ENCODE results near the gene TMEM252. TPM values are rescaled to one million over a fixed set of nuclear protein-coding genes. Genes with fewer than 3 reads are reported as not detected.

The TMEM252 gene
- total and polyA plus RNA-seq, 4 donors, result not detected

DNA sequence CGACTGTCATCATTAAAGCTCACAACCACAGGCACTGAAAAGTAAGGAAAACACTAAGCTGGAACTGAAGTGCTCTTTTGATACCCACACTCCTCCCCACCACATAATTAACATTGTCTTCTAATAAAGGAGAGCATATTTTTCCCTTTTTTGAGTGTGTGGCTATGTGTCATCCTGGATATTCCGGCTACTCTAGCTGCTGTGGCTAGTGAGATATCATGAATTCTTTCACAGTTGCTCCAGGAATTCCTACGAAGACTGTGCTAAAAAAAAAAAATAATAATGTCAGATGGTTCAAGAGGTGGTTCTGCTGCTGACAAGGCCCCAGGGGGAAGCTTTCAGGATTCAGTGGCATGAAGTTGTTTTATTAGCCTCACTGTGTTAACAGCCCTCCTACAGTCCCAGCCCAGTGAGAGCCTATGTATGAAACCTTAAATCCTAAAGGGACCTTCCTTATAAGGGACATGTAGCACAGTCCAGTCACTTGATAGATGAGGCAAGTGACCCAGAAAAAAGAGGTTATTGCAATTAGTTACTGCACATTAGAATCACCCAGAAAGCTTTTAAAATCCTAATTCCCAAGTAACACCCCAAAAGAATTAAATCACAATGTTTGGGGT lies 46.6 kb downstream of the TMEM252 start:
- peaks cover 0 to 26% (median 13%) of the 10 kb centered on the region in 5 donors for H3K4me1 ChIP-seq (ENCODE audit: control insufficient read depth in 5 of 5, insufficient read depth in 5 of 5, low read length in 5 of 5)
- no peak overlapping the region for H3K27ac ChIP-seq (ENCODE audit: low read depth in 1 of 2, low read length in 1 of 2)
- H3K4me3 ChIP-seq, result no peak overlapping the region
- no peaks in the 10 kb centered on the region for H3K9me3 ChIP-seq (ENCODE audit: control insufficient read depth in 4 of 4, insufficient read depth in 3 of 4, low read length in 3 of 4)
- H3K36me3 ChIP-seq (ENCODE audit: control insufficient read depth in 4 of 4, insufficient read depth in 4 of 4, low read length in 4 of 4), result peaks cover 0 to 11% (median 2%) of the 10 kb centered on the region in 4 donors
- TF ChIP-seq, protein P1, sequence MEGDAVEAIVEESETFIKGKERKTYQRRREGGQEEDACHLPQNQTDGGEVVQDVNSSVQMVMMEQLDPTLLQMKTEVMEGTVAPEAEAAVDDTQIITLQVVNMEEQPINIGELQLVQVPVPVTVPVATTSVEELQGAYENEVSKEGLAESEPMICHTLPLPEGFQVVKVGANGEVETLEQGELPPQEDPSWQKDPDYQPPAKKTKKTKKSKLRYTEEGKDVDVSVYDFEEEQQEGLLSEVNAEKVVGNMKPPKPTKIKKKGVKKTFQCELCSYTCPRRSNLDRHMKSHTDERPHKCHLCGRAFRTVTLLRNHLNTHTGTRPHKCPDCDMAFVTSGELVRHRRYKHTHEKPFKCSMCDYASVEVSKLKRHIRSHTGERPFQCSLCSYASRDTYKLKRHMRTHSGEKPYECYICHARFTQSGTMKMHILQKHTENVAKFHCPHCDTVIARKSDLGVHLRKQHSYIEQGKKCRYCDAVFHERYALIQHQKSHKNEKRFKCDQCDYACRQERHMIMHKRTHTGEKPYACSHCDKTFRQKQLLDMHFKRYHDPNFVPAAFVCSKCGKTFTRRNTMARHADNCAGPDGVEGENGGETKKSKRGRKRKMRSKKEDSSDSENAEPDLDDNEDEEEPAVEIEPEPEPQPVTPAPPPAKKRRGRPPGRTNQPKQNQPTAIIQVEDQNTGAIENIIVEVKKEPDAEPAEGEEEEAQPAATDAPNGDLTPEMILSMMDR (IDR thresholded peaks at IDR 0.05; ENCODE audit: control extremely low read depth, extremely low read depth), result no peak
- 77 to 85% methylated on average over 3 of the region's 3 CpGs for WGBS, 2 donors
- H3K9ac ChIP-seq (ENCODE audit: insufficient read depth in 1 of 2, low read length in 2 of 2), result no peak overlapping the region
- ATAC-seq (ENCODE audit: insufficient read depth, low FRiP score) (no peak), DNase-seq (no peak)
- no peaks in the 10 kb centered on the region for H3K27me3 ChIP-seq (ENCODE audit: control insufficient read depth in 3 of 3, insufficient read depth in 3 of 3, low read length in 2 of 3)

DNA sequence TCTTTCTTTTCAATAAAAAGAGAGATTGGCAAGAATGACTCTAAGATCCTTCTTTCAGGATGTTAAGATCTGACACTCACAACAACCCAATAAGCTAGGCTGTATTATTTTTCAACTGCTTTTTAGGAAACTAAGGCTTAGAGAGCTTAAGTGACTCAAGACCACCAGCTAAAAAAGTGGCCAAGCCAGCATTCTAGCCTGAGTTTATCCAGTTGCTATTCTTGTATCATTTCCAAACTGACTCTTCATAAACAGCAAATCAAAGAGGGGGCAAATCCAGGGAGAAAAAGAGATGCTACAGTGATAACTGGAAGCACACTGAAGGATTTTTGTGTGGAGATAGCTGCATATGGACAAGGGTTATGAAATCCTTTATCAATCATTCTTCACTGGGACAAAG lies 47.1 kb downstream of the TMEM252 start:
- Histone ChIP-seq H3K9me3 (ENCODE audit: control insufficient read depth in 4 of 4, insufficient read depth in 3 of 4, low read length in 3 of 4) (no peaks in the 10 kb centered on the region), H3K4me1 (ENCODE audit: control insufficient read depth in 5 of 5, insufficient read depth in 5 of 5, low read length in 5 of 5) (peaks cover 0 to 26% (median 13%) of the 10 kb centered on the region in 5 donors), H3K4me3 (no peak overlapping the region), H3K9ac (ENCODE audit: insufficient read depth in 1 of 2, low read length in 2 of 2) (no peak overlapping the region), H3K27ac (ENCODE audit: low read depth in 1 of 2, low read length in 1 of 2) (no peak overlapping the region), H3K27me3 (ENCODE audit: control insufficient read depth in 3 of 3, insufficient read depth in 3 of 3, low read length in 2 of 3) (no peaks in the 10 kb centered on the region), H3K36me3 (ENCODE audit: control insufficient read depth in 4 of 4, insufficient read depth in 4 of 4, low read length in 4 of 4) (peaks cover 0 to 10% (median 0%) of the 10 kb centered on the region in 4 donors)
- no peak for ATAC-seq (ENCODE audit: insufficient read depth, low FRiP score)
- TF ChIP-seq, protein P1 (IDR thresholded peaks at IDR 0.05; ENCODE audit: control extremely low read depth, extremely low read depth), result no peak
- DNase-seq, result peak in 1 of 3 donors; percentile 50

DNA sequence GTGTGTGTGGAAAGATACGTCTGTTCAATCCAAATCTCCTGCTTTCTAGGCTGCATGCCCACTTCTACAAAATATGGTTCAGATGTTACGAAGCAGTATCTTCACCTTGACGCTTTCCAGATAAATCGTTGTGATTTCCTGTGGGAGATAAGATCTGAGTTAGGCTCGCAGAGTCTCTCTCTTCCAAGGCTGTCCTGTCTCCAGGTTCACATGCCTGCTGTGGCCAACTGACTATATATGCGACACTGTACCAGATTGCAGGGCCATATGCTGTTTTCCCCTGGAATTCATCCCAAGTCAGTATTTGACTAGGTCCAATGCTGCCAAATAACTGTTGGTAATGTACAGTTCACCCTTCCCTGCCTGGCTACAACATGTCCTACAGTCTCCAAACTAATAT lies 47.9 kb downstream of the TMEM252 start:
- Histone ChIP-seq H3K4me1 (ENCODE audit: control insufficient read depth in 5 of 5, insufficient read depth in 5 of 5, low read length in 5 of 5) (peaks cover 0 to 33% (median 13%) of the 10 kb centered on the region in 5 donors), H3K9ac (ENCODE audit: insufficient read depth in 1 of 2, low read length in 2 of 2) (no peak overlapping the region), H3K27ac (ENCODE audit: low read depth in 1 of 2, low read length in 1 of 2) (no peak overlapping the region), H3K9me3 (ENCODE audit: control insufficient read depth in 4 of 4, insufficient read depth in 3 of 4, low read length in 3 of 4) (no peaks in the 10 kb centered on the region), H3K36me3 (ENCODE audit: control insufficient read depth in 4 of 4, insufficient read depth in 4 of 4, low read length in 4 of 4) (peaks cover 0 to 8% (median 0%) of the 10 kb centered on the region in 4 donors), H3K27me3 (ENCODE audit: control insufficient read depth in 3 of 3, insufficient read depth in 3 of 3, low read length in 2 of 3) (no peaks in the 10 kb centered on the region), H3K4me3 (no peak overlapping the region)
- TF ChIP-seq, protein P1 (IDR thresholded peaks at IDR 0.05; ENCODE audit: control extremely low read depth, extremely low read depth), result no peak
- WGBS, 2 donors, result 58 to 67% methylated on average over 6 of the region's 6 CpGs
- no peak for ATAC-seq (ENCODE audit: insufficient read depth, low FRiP score)
- peak; percentile 43 to 87 (median 83) for DNase-seq

DNA sequence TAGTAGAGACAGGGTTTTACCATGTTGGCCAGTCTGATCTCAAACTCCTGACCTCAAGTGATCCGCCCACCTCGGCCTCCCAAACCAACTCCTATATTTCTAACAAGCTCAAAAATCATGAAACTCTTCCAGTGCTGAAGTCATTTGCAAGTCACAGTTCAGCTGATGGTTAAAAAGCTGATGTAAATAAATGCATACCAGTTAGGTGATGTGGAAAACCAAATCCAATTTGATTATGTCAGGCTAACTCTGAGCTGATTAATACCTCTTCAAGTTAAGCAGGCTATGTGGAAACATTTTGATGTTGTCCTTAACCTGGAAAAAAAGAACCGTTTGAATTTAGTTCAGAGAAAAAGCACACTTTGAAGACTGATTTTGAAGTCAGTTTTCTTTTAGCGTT lies 51.0 kb downstream of the TMEM252 start:
- ATAC-seq (ENCODE audit: insufficient read depth, low FRiP score) (no peak), DNase-seq (no peak)
- H3K9ac ChIP-seq (ENCODE audit: insufficient read depth in 1 of 2, low read length in 2 of 2), result no peak overlapping the region
- TF ChIP-seq, protein P1 (IDR thresholded peaks at IDR 0.05; ENCODE audit: control extremely low read depth, extremely low read depth), result no peak
- whole genome bisulfite sequencing, 2 donors, result 86 to 88% methylated on average over 4 of the region's 4 CpGs
- peaks cover 0 to 6% (median 4%) of the 10 kb centered on the region in 4 donors for H3K9me3 ChIP-seq (ENCODE audit: control insufficient read depth in 4 of 4, insufficient read depth in 3 of 4, low read length in 3 of 4)
- no peak overlapping the region for H3K4me3 ChIP-seq
- peaks cover 0 to 33% (median 8%) of the 10 kb centered on the region in 5 donors for H3K4me1 ChIP-seq (ENCODE audit: control insufficient read depth in 5 of 5, insufficient read depth in 5 of 5, low read length in 5 of 5)
- peaks cover 0 to 24% (median 20%) of the 10 kb centered on the region in 4 donors for H3K36me3 ChIP-seq (ENCODE audit: control insufficient read depth in 4 of 4, insufficient read depth in 4 of 4, low read length in 4 of 4)
- H3K27ac ChIP-seq (ENCODE audit: low read depth in 1 of 2, low read length in 1 of 2), result no peak overlapping the region
- H3K27me3 ChIP-seq (ENCODE audit: control insufficient read depth in 3 of 3, insufficient read depth in 3 of 3, low read length in 2 of 3), result no peaks in the 10 kb centered on the region
